Measurements from ENCODE around the gene ADCY3.
"Not testable (repeated sequence)": the region's sequence is repeated elsewhere in the genome, so short reads cannot be mapped to it uniquely, and the experiment has no call there.

The ADCY3 gene

GRCh38 chr2:24842081-24843050, 77.7 kb downstream of the ADCY3 start:
- no peak for DNase-seq

GRCh38 chr2:24840962-24841945, 78.8 kb downstream of the ADCY3 start:
- no peak for DNase-seq

GRCh38 chr2:24840164-24840869, 79.7 kb downstream of the ADCY3 start:
- no peak for DNase-seq

- DNase-seq: no peak
Measured at GRCh38 chr2:24839729-24840128, 80.3 kb downstream of the ADCY3 start.

- DNase-seq: no peak
Measured at GRCh38 chr2:24838541-24838940, 81.5 kb downstream of the ADCY3 start.

- no peak for DNase-seq
Measured at GRCh38 chr2:24837996-24838513, 82.0 kb downstream of the ADCY3 start.

- no peak for DNase-seq
Measured at GRCh38 chr2:24836706-24837105, 83.3 kb downstream of the ADCY3 start.

GRCh38 chr2:24836206-24836605, 83.8 kb downstream of the ADCY3 start:
- no peak for DNase-seq

- not testable (repeated sequence) for DNase-seq
Measured at GRCh38 chr2:24835411-24835810, 84.6 kb downstream of the ADCY3 start.

- DNase-seq: no peak
Measured at GRCh38 chr2:24834733-24835395, 85.2 kb downstream of the ADCY3 start.

GRCh38 chr2:24833821-24834732, 86.0 kb downstream of the ADCY3 start:
- no peak for DNase-seq

- DNase-seq: peak; percentile 58
Measured at GRCh38 chr2:24832931-24833701, 86.9 kb downstream of the ADCY3 start.

- DNase-seq: no peak
Measured at GRCh38 chr2:24832521-24832920, 87.5 kb downstream of the ADCY3 start.

- no peak for DNase-seq
Measured at GRCh38 chr2:24832073-24832461, 88.0 kb downstream of the ADCY3 start.

- DNase-seq: no peak
Measured at GRCh38 chr2:24831221-24832072, 88.6 kb downstream of the ADCY3 start.

- no peak for DNase-seq
Measured at GRCh38 chr2:24830786-24831185, 89.3 kb downstream of the ADCY3 start.

GRCh38 chr2:24830351-24830750, 89.7 kb downstream of the ADCY3 start:
- DNase-seq: no peak

GRCh38 chr2:24828238-24828996, 91.6 kb downstream of the ADCY3 start:
- DNase-seq: no peak

Measured in NCI-H2107 (cell line).